ENCODE results near the gene TCF25.
"Not testable (repeated sequence)": the region's sequence is repeated elsewhere in the genome, so short reads cannot be mapped to it uniquely, and the experiment has no call there.

TCF25 gene

GRCh38 chr16:89873109-89873971 lies at the start of gene TCF25:
TCF25 (plus strand) TSS chr16:89873592; CDS start chr16:89873668, 76 bp downstream.
- DNase-seq: peak; percentile 85

- DNase-seq: not testable (repeated sequence)
Measured at GRCh38 chr16:89823824-89824148, 49.6 kb upstream of the TCF25 start.

GRCh38 chr16:89826531-89827382 lies 46.6 kb upstream of the TCF25 start:
- DNase-seq: no peak

- no peak for DNase-seq
Measured at GRCh38 chr16:89827383-89828198, 45.8 kb upstream of the TCF25 start.

- peak; percentile 65 for DNase-seq
Measured at GRCh38 chr16:89828199-89828869, 45.1 kb upstream of the TCF25 start, which contains the start of gene SPIRE2. SPIRE2 (plus strand) TSS chr16:89828475; CDS start chr16:89828551, 76 bp downstream.

GRCh38 chr16:89828870-89829629 lies 44.3 kb upstream of the TCF25 start:
- DNase-seq: no peak

- no peak for DNase-seq
Measured at GRCh38 chr16:89829630-89830437, 43.6 kb upstream of the TCF25 start.

- DNase-seq: no peak
Measured at GRCh38 chr16:89831810-89832328, 41.5 kb upstream of the TCF25 start.

GRCh38 chr16:89833664-89834363 lies 39.6 kb upstream of the TCF25 start:
- not testable (repeated sequence) for DNase-seq

GRCh38 chr16:89834813-89835363 lies 38.5 kb upstream of the TCF25 start:
- DNase-seq: not testable (repeated sequence)

GRCh38 chr16:89836484-89836883 lies 36.9 kb upstream of the TCF25 start:
- not testable (repeated sequence) for DNase-seq

GRCh38 chr16:89837014-89837546 lies 36.3 kb upstream of the TCF25 start:
- no peak for DNase-seq

- peak; percentile 55 for DNase-seq
Measured at GRCh38 chr16:89841275-89841674, 32.1 kb upstream of the TCF25 start.

- no peak for DNase-seq
Measured at GRCh38 chr16:89842471-89843408, 30.7 kb upstream of the TCF25 start.

GRCh38 chr16:89843409-89844350 lies 29.7 kb upstream of the TCF25 start:
- no peak for DNase-seq

GRCh38 chr16:89844739-89845339 lies 28.6 kb upstream of the TCF25 start:
- no peak for DNase-seq

All from CD4-positive, alpha-beta T cell treated with Interferon gamma for 1 hour (primary cell).